A172 (cell line): ENCODE measurements around the gene PPP1R9A. TPM values are rescaled to one million over a fixed set of nuclear protein-coding genes. Genes with fewer than 3 reads are reported as not detected.
"Not testable (repeated sequence)": the region's sequence is repeated elsewhere in the genome, so short reads cannot be mapped to it uniquely, and the experiment has no call there.

Source experiments
- DNase-seq: peaks from one replicate; pipeline ENCODE4 v3.0.0-alpha.2; 2015; ENCODE audit warnings: low spot score
- total RNA-seq: library from RNA; depleted of rRNA; stranded (reverse); fragments of >200 nt; shearing (Covaris generic); gene quantifications from 2 replicates; pipeline ENCODE4 v1.2.3, GENCODE V29; 2014

Gene PPP1R9A
- total RNA-seq, 1 experiment from 2014 or later, result 6.9 TPM

DNA sequence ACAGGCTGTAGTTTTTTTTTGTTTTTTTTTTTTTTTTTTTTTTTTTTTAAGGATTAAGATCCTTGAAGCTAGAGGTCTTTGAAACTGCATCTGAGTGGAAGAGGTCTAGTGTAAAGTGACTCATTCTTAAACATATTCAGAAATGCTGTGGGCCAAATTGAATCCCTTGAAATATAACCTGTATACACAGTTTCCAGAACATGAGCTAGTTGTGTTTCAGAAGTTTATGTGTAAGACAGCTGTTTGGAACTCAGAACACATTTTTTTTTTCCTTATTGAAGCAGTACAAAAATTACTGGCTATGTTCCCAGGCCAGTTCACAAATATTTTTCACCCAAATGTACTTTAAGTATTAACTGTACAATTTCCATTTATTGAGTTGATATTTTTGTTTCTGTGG is 67.9 kb downstream of the PPP1R9A start:
- no peak for DNase-seq

DNA sequence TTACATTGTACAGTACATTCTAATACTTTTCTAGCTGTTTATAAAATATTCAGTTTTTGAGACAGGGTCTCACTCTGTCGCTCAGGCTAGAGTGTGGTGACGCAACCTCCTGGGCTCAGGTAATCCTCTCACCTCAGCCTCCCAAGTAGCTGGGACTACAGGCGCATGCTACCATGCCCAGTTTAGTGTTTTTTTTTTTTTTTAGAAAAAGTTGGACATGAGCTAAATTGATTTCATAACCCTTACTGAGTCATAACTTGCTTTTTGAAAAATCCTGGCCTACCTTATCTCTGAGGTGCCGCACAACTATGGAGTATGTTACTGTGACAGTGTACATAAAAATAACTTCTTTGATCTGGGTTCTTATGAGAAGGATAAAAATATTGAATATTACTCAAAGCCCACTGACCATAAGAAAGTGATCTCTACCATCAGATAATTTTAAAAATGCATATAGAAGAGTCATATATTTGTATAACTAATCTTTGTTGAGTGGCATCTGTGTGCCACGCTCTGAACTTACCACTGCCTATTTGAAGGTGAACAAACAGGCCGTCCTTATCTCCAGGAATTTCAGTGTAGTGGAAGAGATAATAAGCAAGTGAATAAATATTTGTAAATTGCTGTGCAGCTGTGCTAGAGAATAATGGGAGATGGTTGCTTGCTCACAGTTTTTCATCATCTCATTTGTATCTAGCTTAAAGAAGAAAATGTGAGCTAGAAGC is 73.2 kb downstream of the PPP1R9A start:
- DNase-seq, result no peak

GRCh38 chr7:94995921-94996320 is 88.5 kb downstream of the PPP1R9A start:
- DNase-seq, result no peak

- no peak for DNase-seq
Measured at GRCh38 chr7:94996369-94996768, 89.0 kb downstream of the PPP1R9A start.

- DNase-seq, result no peak
Measured at GRCh38 chr7:94997547-94997946, 90.2 kb downstream of the PPP1R9A start.

DNA sequence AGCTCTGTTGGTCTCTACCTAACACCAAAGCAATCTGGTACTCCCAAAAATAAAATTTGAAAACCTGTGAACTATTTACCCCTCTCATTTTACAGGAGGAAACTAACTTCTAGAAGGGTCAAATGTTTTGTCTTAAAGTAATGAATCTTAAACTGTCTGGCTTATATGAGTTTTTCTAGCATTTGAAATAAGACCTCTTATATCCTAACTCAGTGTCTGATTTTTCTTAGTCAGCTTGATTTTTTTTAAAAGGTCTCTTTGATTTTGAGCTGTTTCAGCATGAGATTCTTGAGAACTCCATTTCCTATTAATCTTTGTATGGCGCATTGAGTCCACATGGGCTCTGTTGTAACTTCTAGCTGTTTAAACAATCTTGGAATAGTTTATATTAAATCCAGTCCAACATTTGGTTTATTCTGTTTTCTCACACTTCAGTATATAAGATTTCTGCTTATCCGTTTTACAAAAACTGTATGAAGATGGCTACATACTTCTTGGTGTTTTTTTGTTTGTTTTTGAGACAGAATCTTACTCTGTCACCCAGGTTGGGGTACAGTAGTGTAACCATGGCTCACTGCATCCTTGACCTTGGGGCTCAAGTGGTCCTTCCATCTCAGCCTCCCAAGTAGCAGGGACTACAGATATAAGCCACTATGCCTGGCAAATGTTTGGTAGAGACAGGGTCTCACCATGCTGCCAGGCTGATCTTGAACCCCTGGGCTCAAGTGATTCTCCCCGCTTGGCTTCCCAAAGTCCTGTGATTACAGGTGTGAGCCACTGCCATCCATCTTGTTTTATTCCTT is 91.1 kb downstream of the PPP1R9A start:
- DNase-seq, result no peak

GRCh38 chr7:94999069-94999351 is 91.6 kb downstream of the PPP1R9A start:
- DNase-seq, result no peak

- not testable (repeated sequence) for DNase-seq
Measured at GRCh38 chr7:94999601-95000000, 92.2 kb downstream of the PPP1R9A start.

DNA sequence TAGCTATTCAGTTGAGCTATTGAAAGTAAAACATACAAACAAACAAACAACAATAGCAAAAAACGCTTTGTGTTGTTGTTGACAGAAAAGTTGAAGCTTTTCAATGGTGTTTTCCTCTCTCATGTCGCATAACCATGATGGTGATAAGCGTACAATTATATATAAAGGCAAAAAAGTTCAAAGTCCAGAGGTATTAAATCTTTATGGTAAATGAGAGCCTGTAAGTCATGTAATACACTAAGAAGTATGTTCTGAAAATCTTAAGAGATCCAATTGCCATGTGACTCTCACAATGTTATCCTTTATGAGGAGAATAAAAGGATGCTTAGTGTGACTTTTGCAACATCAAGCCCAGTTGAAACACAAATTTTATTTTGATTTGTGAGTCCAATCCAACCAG is 93.9 kb downstream of the PPP1R9A start:
- no peak for DNase-seq

DNA sequence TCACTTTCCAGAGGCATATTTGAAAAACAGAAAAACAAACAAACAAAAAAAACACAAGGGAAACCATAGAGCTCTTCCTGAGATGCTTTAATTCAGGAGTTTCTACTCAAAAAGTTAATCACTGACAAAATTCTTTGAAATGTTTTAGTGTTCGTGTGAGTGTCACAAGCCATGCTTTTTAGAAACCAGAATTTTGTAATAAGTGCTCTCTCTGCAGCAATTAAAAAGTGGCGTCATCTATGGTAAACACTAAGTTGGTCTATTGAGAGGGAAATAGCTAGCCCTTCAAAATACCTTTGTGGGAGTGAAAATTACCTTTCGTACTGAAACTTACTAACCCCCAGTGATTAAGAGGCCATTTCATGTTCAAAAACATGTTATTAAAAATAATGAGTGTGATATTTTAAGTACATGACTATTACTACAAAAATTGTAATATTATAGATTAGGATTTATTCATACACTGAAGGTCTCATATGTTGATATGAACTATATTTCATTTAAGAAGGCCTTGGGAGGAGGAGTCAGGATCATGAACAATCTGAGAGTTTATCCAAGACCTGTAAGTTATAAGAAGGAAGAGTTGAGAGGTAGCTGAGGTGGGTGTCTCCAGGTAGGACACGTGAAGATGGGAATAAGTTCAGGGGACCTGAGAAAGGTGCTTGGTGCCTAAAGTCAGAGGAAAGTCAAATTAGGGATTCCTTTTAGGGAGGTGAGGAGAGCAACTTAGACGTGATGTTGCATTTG is 94.6 kb downstream of the PPP1R9A start:
- DNase-seq, result no peak

GRCh38 chr7:95002775-95003174 is 95.4 kb downstream of the PPP1R9A start:
- no peak for DNase-seq

DNA sequence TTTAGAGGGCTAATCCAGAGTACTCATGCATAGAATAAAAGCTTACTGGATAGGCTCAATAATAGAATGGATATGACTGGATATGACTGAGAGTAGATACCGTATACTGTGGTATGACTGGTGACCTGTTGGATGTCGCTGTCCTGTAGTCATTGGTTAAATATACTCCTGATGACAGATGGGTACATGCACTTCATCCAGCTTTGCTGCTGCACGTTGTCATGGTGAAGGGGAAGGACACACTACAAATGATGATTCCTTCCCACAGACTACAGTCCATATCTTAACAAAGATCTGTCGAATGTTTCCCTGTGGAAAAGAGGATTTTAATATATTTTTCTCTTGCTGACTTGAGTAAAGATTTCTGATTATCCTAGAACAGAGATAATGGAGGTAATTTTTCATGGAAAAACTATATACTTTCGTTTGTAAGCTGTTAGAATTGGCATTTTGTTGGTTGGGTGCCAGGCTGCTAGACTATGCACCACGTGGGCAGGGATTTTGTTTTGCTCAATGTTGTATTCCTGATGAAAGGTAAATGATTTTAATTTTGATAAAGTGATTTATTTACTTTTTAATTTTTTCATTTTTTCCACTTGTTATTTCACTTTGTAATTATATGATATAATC is 97.3 kb downstream of the PPP1R9A start:
- no peak for DNase-seq

DNA sequence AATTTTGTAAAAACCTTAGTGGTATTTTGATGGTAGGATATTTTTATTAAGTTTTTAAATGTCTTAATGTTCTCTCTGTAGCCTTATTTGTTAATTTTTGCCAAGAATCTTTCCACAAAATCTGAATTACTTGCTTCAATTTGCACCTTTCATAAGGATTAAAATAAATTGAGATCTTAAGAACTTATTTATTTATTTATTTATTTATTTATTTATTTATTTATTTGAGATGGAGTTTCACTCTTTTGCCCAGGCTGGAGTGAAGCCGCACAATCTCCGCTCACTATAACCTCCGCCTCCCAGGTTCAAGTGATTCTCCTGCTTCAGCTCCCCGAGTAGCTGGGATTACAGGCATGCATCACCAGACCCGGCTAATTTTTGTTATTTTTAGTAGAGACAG is 98.6 kb downstream of the PPP1R9A start:
- no peak for DNase-seq

DNA sequence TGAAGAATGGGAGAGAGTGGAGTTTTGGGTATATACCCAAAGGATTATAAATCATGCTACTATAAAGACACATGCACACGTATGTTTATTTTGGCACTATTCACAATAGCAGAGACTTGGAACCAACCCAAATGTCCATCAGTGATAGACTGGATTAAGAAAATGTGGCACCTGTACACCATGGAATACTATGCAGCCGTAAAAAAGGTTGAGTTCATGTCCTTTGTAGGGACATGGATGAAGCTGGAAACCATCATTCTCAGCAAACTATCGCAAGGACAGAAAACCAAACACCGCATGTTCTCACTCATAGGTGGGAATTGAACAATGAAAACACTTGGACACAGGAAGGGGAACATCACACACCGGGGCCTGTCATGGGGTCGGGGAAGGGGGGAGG is 101.4 kb downstream of the PPP1R9A start:
- not testable (repeated sequence) for DNase-seq

DNA sequence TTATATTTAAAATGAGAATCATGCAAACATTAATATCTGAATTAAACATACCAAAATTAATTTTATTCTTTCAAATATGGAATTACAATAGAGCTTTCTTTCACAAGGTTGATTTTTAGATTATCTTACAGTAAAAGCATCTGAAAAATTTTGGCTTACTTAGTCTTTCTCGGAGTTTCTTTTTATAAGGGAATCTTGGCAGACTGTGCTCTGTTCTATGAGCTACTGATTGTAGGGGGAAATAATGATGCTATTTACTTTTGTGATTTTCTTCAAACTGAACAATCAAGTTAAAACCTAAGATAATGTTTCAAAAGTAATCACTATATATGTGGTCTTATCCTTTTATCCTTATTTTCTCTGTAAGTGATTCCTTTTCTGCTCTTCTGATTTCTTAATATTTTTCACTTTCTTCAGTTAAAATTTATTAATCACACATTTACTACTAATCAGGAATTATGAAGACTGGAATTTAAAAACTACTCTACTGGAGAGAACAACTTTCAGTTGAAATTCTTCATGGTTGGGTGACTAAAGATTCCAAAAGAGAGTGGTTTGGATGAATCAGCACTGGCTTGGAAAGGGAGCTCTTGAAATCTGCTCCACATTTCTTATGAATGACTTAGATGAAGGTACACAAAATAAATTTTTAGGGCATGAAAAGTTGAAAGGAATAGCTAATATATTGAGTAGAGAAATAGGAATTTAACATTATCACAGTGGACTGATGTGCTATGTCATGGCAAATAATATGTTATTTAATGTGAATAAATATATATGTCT is 103.9 kb downstream of the PPP1R9A start:
- peak; percentile 60 for DNase-seq

DNA sequence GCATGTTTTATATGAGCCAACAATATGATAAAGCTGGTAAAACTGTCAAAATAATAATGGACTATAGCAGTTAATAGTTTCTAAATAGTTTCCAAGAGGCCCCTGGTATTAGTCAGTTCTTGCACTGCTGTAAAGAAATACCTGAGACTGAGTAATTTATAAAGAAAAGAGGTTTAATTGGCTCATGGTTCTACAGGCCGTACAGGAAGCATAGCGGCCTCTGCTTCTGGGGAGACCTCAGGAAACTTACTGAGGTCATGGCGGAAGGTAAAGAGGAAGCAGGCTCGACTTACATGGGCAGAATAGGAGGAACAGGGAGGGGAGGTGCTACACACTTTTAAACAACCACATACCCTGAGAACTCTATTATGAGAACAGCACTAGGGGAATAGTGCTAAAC is 104.6 kb downstream of the PPP1R9A start:
- DNase-seq, result no peak

- no peak for DNase-seq
Measured at GRCh38 chr7:95018021-95018420, 110.6 kb downstream of the PPP1R9A start.

GRCh38 chr7:95026018-95026417 is 118.6 kb downstream of the PPP1R9A start:
- DNase-seq, result no peak

DNA sequence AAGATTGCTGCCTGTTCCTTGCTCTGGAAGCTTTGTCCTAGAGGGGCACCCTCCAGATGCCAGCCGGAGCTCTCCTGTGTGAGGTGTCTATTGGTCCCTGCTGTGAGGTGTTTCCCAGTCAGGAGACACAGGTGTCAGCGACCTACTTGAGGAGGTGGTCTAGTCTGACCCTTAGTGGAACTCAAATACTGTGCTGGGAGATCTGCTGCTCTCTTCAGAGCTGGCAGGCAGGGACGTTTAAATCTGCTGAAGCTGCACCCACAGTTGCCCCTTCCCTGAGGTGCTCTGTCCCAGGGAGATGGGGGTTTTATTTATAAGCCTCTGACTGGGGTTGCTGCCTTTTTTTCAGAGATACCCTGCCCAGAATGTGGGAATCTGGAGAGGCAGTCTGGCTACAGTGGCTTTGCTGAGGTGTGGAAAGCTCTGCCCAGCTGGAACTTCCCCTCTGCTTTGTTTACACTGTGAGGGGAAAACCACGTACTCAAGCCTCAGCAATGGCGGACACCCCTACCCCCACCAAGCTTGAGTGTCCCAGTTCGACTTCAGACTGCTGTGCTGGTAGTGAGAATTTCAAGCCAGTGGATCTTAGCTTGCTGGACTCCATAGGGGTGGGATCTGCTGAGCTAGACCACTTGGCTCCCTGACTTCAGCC is 119.2 kb downstream of the PPP1R9A start:
- DNase-seq, result no peak

GRCh38 chr7:95027234-95027872 is 120.0 kb downstream of the PPP1R9A start:
- no peak for DNase-seq
